ENCODE measurements around the gene DUSP10. TPM values are rescaled to one million over a fixed set of nuclear protein-coding genes. Genes with fewer than 3 reads are reported as not detected.
A peak's percentile ranks its signal among the peaks of the same experiment; 100 is the strongest.

DUSP10 gene
- total RNA-seq, 1 experiment from 2014 or later = 6.2 TPM

GRCh38 chr1:221672965-221673364 lies 68.9 kb downstream of the DUSP10 start:
- DNase-seq = no peak
- CTCF ChIA-PET = no interaction called here
- TF ChIP-seq EZH2 (IDR thresholded peaks at IDR 0.05; ENCODE audit: low read length, unreplicated experiment) (no peak), CTCF (conservative IDR thresholded peaks at IDR 0.05; ENCODE audit: low read depth, low read length) (no peak), EZH2phosphoT487 (IDR thresholded peaks at IDR 0.05; ENCODE audit: borderline replicate concordance, low read length) (no peak)

GRCh38 chr1:221672239-221672645 lies 69.6 kb downstream of the DUSP10 start:
- Histone ChIP-seq H3K79me2 (ENCODE audit: low read length) (no peaks in the 10 kb centered on the region), H3K9me2 (replicated peaks; ENCODE audit: low read length) (no peaks in the 10 kb centered on the region), H3K4me3 (ENCODE audit: low read length) (no peak overlapping the region), H2AFZ (ENCODE audit: low read length) (no peak overlapping the region), H3F3A (ENCODE audit: low read length, unreplicated experiment) (no peaks in the 10 kb centered on the region), H4K20me1 (ENCODE audit: low read length) (no peaks in the 10 kb centered on the region), H3K27ac (ENCODE audit: low read length) (no peak overlapping the region; the same call in 1 of the 2 replicates), H3K4me2 (ENCODE audit: low read length) (no peak overlapping the region), H3K36me3 (ENCODE audit: low read depth, low read length) (no peaks in the 10 kb centered on the region), H3K9ac (ENCODE audit: low read length) (no peak overlapping the region), H3K9me3 (ENCODE audit: low read length) (no peaks in the 10 kb centered on the region), H3K4me1 (ENCODE audit: insufficient read depth, low read length) (peaks cover 22% of the 10 kb centered on the region), H3K27me3 (ENCODE audit: low read length) (no peaks in the 10 kb centered on the region)
- intact Hi-C loops (cut with micrococcal nuclease) = no loop called here
- BruUV-seq (replicated peaks) = no TSS peak
- ATAC-seq (peak; percentile 50), DNase-seq (peak; percentile 63)
- ChIA-PET POLR2A (ENCODE audit: unreplicated experiment) (no interaction called here), CTCF (no interaction called here)
- TF ChIP-seq EZH2phosphoT487 (IDR thresholded peaks at IDR 0.05; ENCODE audit: borderline replicate concordance, low read length) (no peak), CTCF (conservative IDR thresholded peaks at IDR 0.05; ENCODE audit: low read depth, low read length) (no peak), EZH2 (IDR thresholded peaks at IDR 0.05; ENCODE audit: low read length, unreplicated experiment) (no peak)

More at GRCh38 chr1:221672965-221673364, 68.9 kb downstream of the DUSP10 start:
- H3K27me3 ChIP-seq (ENCODE audit: low read length) = no peaks in the 10 kb centered on the region
- H3K79me2 ChIP-seq (ENCODE audit: low read length) = no peaks in the 10 kb centered on the region
- H3K36me3 ChIP-seq (ENCODE audit: low read depth, low read length) = no peaks in the 10 kb centered on the region
- no peak for ATAC-seq
- POLR2A ChIA-PET (ENCODE audit: unreplicated experiment) = no interaction called here
- no peak overlapping the region for H3K4me2 ChIP-seq (ENCODE audit: low read length)
- H3K27ac ChIP-seq (ENCODE audit: low read length) = no peak overlapping the region
- no peak overlapping the region for H3K9ac ChIP-seq (ENCODE audit: low read length)
- BruUV-seq (replicated peaks) = no TSS peak
- H2AFZ ChIP-seq (ENCODE audit: low read length) = no peak overlapping the region
- H3K9me2 ChIP-seq (replicated peaks; ENCODE audit: low read length) = no peaks in the 10 kb centered on the region
- H3K9me3 ChIP-seq (ENCODE audit: low read length) = no peaks in the 10 kb centered on the region
- no peaks in the 10 kb centered on the region for H4K20me1 ChIP-seq (ENCODE audit: low read length)
- H3K4me1 ChIP-seq (ENCODE audit: insufficient read depth, low read length) = peaks cover 15% of the 10 kb centered on the region; the same call in 1 of the 2 replicates
- H3K4me3 ChIP-seq (ENCODE audit: low read length) = no peak overlapping the region
- no peaks in the 10 kb centered on the region for H3F3A ChIP-seq (ENCODE audit: low read length, unreplicated experiment)
- intact Hi-C loops (cut with micrococcal nuclease) = no loop called here

- no peaks in the 10 kb centered on the region for H3K36me3 ChIP-seq (ENCODE audit: low read depth, low read length)
- H3F3A ChIP-seq (ENCODE audit: low read length, unreplicated experiment) = no peaks in the 10 kb centered on the region
- H3K27ac ChIP-seq (ENCODE audit: low read length) = no peak overlapping the region
- ATAC-seq = no peak
- H3K9me2 ChIP-seq (replicated peaks; ENCODE audit: low read length) = no peaks in the 10 kb centered on the region
- H3K4me2 ChIP-seq (ENCODE audit: low read length) = no peak overlapping the region
- BruUV-seq (replicated peaks) = no TSS peak
- intact Hi-C loops (cut with micrococcal nuclease) = no loop called here
- H3K27me3 ChIP-seq (ENCODE audit: low read length) = no peaks in the 10 kb centered on the region
- no peak overlapping the region for H3K9ac ChIP-seq (ENCODE audit: low read length)
- CTCF ChIA-PET = interaction anchor here (0.6 kb wide), 1 partner anchor 773 kb away, joined by 3 read pairs; no protein-coding TSS in a partner anchor
- H3K4me1 ChIP-seq (ENCODE audit: insufficient read depth, low read length) = peaks cover 25% of the 10 kb centered on the region
- H2AFZ ChIP-seq (ENCODE audit: low read length) = no peak overlapping the region
- H3K79me2 ChIP-seq (ENCODE audit: low read length) = no peaks in the 10 kb centered on the region
- no peak for TF ChIP-seq EZH2phosphoT487 (IDR thresholded peaks at IDR 0.05; ENCODE audit: borderline replicate concordance, low read length)
- no peak for TF ChIP-seq EZH2 (IDR thresholded peaks at IDR 0.05; ENCODE audit: low read length, unreplicated experiment)
- no peak for TF ChIP-seq CTCF (conservative IDR thresholded peaks at IDR 0.05; ENCODE audit: low read depth, low read length)
- no peak overlapping the region for H3K4me3 ChIP-seq (ENCODE audit: low read length)
- H3K9me3 ChIP-seq (ENCODE audit: low read length) = no peaks in the 10 kb centered on the region
- DNase-seq = peak; percentile 22
- POLR2A ChIA-PET (ENCODE audit: unreplicated experiment) = no interaction called here
- no peaks in the 10 kb centered on the region for H4K20me1 ChIP-seq (ENCODE audit: low read length)
These were observed 71.8 kb downstream of the DUSP10 start for GRCh38 chr1:221670081-221670480.

Data from PC-3 (cell line).